Lung (tissue), 12 donors: ENCODE measurements around the gene LYPD3. TPM values are rescaled to one million over a fixed set of nuclear protein-coding genes. Genes with fewer than 3 reads are reported as not detected.

Experiments
- ATAC-seq: fragments of 200-7000 bp; cut with Tn5 transposase; one replicate; pipeline ENCODE4 v1.9.1; 2020; ENCODE audit warnings: moderate number of reproducible peaks; ENCODE audit not compliant: insufficient read depth, low FRiP score
- DNase-seq, 3 donors: peaks; one replicate each; pipeline ENCODE4 v3.0.0-alpha.2; 2013 to 2017
- H3K27ac ChIP-seq, 2 donors: one replicate each; pipeline ENCODE4 v1.5.1; 2013; ENCODE audit warnings: mild to moderate bottlenecking in 2 of 2, moderate library complexity in 2 of 2, control low read depth in 1 of 2, inconsistent platforms in 1 of 2, low read depth in 1 of 2, low read length in 1 of 2
- H3K27me3 ChIP-seq, 3 donors: one replicate each; pipeline ENCODE4 v1.5.1; 2013; ENCODE audit warnings: low read length in 2 of 3; ENCODE audit not compliant: control insufficient read depth in 3 of 3, insufficient read depth in 3 of 3
- H3K36me3 ChIP-seq, 4 donors: one replicate each; pipeline ENCODE4 v1.5.1; 2013; ENCODE audit warnings: low read length in 4 of 4, mild to moderate bottlenecking in 1 of 4, moderate library complexity in 1 of 4; ENCODE audit not compliant: control insufficient read depth in 4 of 4, insufficient read depth in 4 of 4
- H3K4me1 ChIP-seq, 5 donors: one replicate each; pipeline ENCODE4 v1.5.1; 2013; ENCODE audit warnings: low read length in 5 of 5, mild to moderate bottlenecking in 2 of 5, moderate library complexity in 1 of 5; ENCODE audit not compliant: control insufficient read depth in 5 of 5, insufficient read depth in 5 of 5
- H3K4me3 ChIP-seq: one replicate; pipeline ENCODE4 v1.5.1; 2013; ENCODE audit warnings: mild to moderate bottlenecking, control low read depth, moderate library complexity
- H3K9ac ChIP-seq, 2 donors: one replicate each; pipeline ENCODE4 v1.5.1; 2013; ENCODE audit warnings: low read length in 2 of 2, control low read depth in 1 of 2; ENCODE audit not compliant: insufficient read depth in 1 of 2
- H3K9me3 ChIP-seq, 4 donors: one replicate each; pipeline ENCODE4 v1.5.1; 2013; ENCODE audit warnings: low read length in 3 of 4, mild to moderate bottlenecking in 1 of 4, moderate library complexity in 1 of 4; ENCODE audit not compliant: control insufficient read depth in 4 of 4, insufficient read depth in 3 of 4
- WGBS, 2 donors: extraction: QIAGEN DNeasy Blood & Tissue Kit; methylation state at CpG; one replicate each; pipeline ENCODE4 v1.1.7; 2013; 5-methylcytosine and 5-hydroxymethylcytosine counted together
- polyA plus RNA-seq, 2 donors: library from polyadenylated mRNA; stranded (reverse); fragments of 200-250 nt; gene quantifications; one replicate each; pipeline ENCODE4 v1.2.1, GENCODE V29; 2013
- total RNA-seq, 2 donors: library from RNA; depleted of rRNA in 1 of 2; stranded (reverse); fragments of >200 nt in 1 of 2; gene quantifications; one replicate each; pipeline ENCODE4 v1.2.1, GENCODE V29; 2014 to 2021
- TF ChIP-seq, protein P1 (sequence below): IDR thresholded peaks from 2 replicates; pipeline ENCODE4 v1.5.1; 2012; ENCODE audit warnings: mild to moderate bottlenecking; ENCODE audit errors: control extremely low read depth, extremely low read depth
- donor health status: control.
- donor health status: control.
- donor health status: Bipolar disorder and iron deficiency.
- donor health status: healthy.
- donor health status: DM: yes; HTN: yes; CAD: no.

The LYPD3 gene
- total and polyA plus RNA-seq, 4 donors = 0.28 to 1.7 (median 0.95) TPM

DNA sequence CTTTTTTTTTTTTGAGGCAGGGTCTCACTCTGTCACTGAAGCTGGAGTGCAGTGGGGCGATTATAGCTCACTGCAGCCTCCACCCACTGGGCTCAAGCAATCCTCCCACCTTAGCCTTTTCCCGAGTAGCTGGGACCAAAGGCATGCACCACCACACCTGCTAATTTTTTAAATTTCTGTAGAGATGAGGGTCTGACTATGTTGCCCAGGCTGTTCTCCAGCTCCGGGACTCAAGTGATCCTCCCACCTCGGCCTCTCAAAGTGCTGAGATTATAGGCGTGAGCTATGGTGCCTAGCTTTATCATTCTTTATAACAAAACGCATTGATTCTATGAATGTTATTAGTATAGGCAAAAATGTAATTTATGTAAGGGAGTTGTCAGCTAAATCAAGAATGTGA, 17.9 kb upstream of the LYPD3 start:
- 96 to 97% methylated on average over 6 of the region's 6 CpGs for WGBS, 2 donors
- H3K9me3 ChIP-seq = no peaks in the 10 kb centered on the region
- H3K4me1 ChIP-seq = no peaks in the 10 kb centered on the region
- H3K27ac ChIP-seq = no peak overlapping the region
- ATAC-seq (no peak), DNase-seq (no peak)
- no peaks in the 10 kb centered on the region for H3K27me3 ChIP-seq
- TF ChIP-seq, protein P1, sequence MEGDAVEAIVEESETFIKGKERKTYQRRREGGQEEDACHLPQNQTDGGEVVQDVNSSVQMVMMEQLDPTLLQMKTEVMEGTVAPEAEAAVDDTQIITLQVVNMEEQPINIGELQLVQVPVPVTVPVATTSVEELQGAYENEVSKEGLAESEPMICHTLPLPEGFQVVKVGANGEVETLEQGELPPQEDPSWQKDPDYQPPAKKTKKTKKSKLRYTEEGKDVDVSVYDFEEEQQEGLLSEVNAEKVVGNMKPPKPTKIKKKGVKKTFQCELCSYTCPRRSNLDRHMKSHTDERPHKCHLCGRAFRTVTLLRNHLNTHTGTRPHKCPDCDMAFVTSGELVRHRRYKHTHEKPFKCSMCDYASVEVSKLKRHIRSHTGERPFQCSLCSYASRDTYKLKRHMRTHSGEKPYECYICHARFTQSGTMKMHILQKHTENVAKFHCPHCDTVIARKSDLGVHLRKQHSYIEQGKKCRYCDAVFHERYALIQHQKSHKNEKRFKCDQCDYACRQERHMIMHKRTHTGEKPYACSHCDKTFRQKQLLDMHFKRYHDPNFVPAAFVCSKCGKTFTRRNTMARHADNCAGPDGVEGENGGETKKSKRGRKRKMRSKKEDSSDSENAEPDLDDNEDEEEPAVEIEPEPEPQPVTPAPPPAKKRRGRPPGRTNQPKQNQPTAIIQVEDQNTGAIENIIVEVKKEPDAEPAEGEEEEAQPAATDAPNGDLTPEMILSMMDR = no peak
- no peak overlapping the region for H3K9ac ChIP-seq
- H3K4me3 ChIP-seq = no peak overlapping the region
- H3K36me3 ChIP-seq = no peaks in the 10 kb centered on the region

DNA sequence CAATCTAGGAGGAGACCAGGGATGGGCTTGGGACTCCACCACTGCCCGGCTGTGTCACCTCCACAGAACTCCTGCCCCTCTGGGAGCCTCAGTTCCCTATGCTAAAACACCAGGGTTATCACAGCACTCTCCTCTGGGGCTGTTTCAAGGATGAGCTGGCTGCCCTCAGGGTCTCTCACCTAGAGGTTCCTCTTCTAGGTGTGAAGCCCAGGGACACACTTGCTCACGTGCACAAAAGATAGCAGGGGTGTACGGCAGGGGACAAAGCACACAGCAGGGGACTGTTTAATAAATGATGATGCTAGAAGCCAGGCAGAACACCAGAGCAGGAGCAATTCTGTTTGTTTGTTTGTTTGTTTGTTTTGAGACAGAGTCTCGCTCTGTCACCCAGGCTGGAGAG, 16.8 kb upstream of the LYPD3 start:
- no peak for DNase-seq

DNA sequence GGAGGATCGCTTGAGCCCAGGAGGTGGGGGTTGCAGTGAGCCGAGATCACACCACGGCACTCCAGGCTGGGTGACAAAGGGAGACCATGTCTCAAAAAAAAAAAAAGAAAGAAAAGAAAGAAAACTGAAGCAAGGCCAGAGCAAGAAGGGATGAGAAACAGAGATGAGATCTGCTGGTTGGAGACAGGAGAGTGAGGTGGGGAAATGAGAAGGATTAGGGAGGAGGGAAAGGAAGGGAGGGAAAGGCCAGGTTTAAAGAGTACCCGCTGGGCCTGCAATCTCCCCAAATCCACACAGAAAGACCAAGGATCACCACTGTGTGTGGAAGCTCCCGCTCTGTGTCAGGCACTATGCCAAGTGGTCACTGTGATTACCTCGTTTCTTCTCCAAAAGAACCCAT, 16.3 kb upstream of the LYPD3 start:
- ATAC-seq (no peak), DNase-seq (no peak)
- Histone ChIP-seq H3K4me3 (no peak overlapping the region), H3K27ac (no peak overlapping the region), H3K9ac (no peak overlapping the region), H3K27me3 (no peaks in the 10 kb centered on the region), H3K4me1 (no peaks in the 10 kb centered on the region), H3K9me3 (no peaks in the 10 kb centered on the region), H3K36me3 (no peaks in the 10 kb centered on the region)
- WGBS, 2 donors = 90 to 93% methylated on average over 6 of the region's 6 CpGs
- TF ChIP-seq, protein P1 = no peak

More for the DNA sequence above, 16.8 kb upstream of the LYPD3 start:
- H3K27me3 ChIP-seq = no peaks in the 10 kb centered on the region
- no peak overlapping the region for H3K4me3 ChIP-seq
- TF ChIP-seq, protein P1 = no peak
- no peaks in the 10 kb centered on the region for H3K36me3 ChIP-seq
- H3K4me1 ChIP-seq = no peaks in the 10 kb centered on the region
- H3K27ac ChIP-seq = no peak overlapping the region
- no peak overlapping the region for H3K9ac ChIP-seq
- no peak for ATAC-seq
- no peaks in the 10 kb centered on the region for H3K9me3 ChIP-seq
- 93 to 96% methylated on average over 4 of the region's 4 CpGs for WGBS, 2 donors

DNA sequence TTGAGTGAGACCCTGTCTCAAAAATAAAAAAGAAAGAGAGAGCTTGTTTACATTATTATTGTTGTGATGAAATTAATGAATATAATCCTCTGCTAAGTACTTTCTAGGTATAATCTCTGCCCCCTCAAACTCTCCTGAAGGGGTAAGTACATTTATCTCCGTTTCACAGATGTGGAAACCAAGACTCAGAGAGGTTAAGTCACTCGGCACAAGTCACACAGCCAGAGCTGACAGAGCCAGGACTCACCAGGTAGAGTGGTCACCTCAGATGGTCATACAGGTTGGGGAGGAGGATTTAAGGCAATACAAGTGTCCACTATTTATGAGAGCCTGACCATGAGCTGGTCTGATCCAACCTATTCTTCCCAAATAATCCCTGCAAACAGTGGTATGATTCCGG, 15.2 kb upstream of the LYPD3 start:
- no peak for ATAC-seq
- no peak overlapping the region for H3K9ac ChIP-seq
- H3K9me3 ChIP-seq = no peaks in the 10 kb centered on the region
- H3K27ac ChIP-seq = no peak overlapping the region
- H3K36me3 ChIP-seq = no peaks in the 10 kb centered on the region
- no peak for DNase-seq
- H3K27me3 ChIP-seq = no peaks in the 10 kb centered on the region
- H3K4me3 ChIP-seq = no peak overlapping the region
- 97 to 98% methylated on average over 3 of the region's 3 CpGs for WGBS, 2 donors
- H3K4me1 ChIP-seq = no peaks in the 10 kb centered on the region
- TF ChIP-seq, protein P1 = no peak
